B cell (primary cell): ENCODE measurements around the gene ZYG11A. TPM values are rescaled to one million over a fixed set of nuclear protein-coding genes. Genes with fewer than 3 reads are reported as not detected.

Source experiments
- ATAC-seq: fragments of 200-7000 bp; cut with Tn5 transposase; one replicate; pipeline ENCODE4 v1.10.0; 2021; ENCODE audit warnings: low read depth, mild to moderate bottlenecking, moderate number of reproducible peaks, moderate library complexity
- CTCF ChIA-PET: fragments of 350-600 bp; sonication (Branson Sonifier 250); formaldehyde crosslinking; loops from one replicate; lab custom pipeline; 2021; ENCODE audit warnings: antibody characterized with exemption, inconsistent platforms; lab: Charles Lee
- POLR2A ChIA-PET: fragments of 350-600 bp; sonication (Branson Sonifier 250); formaldehyde crosslinking; loops from one replicate; lab custom pipeline; 2021; ENCODE audit warnings: antibody characterized with exemption; lab: Charles Lee
- DNase-seq: peaks from one replicate; pipeline ENCODE4 v3.0.0; 2013
- H2AFZ ChIP-seq: 2 replicates; pipeline ENCODE4 v1.6.1; 2012; ENCODE audit warnings: mild to moderate bottlenecking, low read depth, low read length; ENCODE audit not compliant: insufficient read depth, poor library complexity, severe bottlenecking
- H3K27ac ChIP-seq, 2 donors: 1 replicate in 1 of 2; 2 replicates in 1 of 2; pipeline ENCODE4 v1.5.1; 2012 to 2013; ENCODE audit warnings: low read length in 2 of 2, mild to moderate bottlenecking in 2 of 2, moderate library complexity in 1 of 2
- H3K27me3 ChIP-seq, 4 experiments: fragments of 200-600 bp in 1 of 4; sonication (generic) in 1 of 4; replicated peaks in 1 of 4; 1 replicate in 2 of 4; 2 replicates in 2 of 4; pipeline versions ENCODE4 v1.6.1 to v1.7.0; 2013 to 2016; ENCODE audit warnings: low read length in 3 of 4, mild to moderate bottlenecking in 2 of 4, mixed read lengths in 1 of 4, moderate library complexity in 1 of 4; ENCODE audit not compliant: insufficient read depth in 4 of 4, control insufficient read depth in 3 of 4; ENCODE audit errors: control extremely low read depth in 1 of 4
- H3K36me3 ChIP-seq, 2 experiments: replicated peaks in 1 of 2; 1 replicate in 1 of 2; 2 replicates in 1 of 2; pipeline versions ENCODE4 v1.6.1 to v1.7.1; 2013; ENCODE audit warnings: low read length in 1 of 2; ENCODE audit not compliant: insufficient read depth in 2 of 2, control insufficient read depth in 1 of 2; ENCODE audit errors: control extremely low read depth in 1 of 2, extremely low read depth in 1 of 2
- H3K4me1 ChIP-seq, 2 donors: fragments of 200-600 bp in 1 of 2; sonication (generic) in 1 of 2; 1 replicate in 1 of 2; 2 replicates in 1 of 2; pipeline versions ENCODE4 v1.5.1 to v1.6.1; 2013 to 2017; ENCODE audit warnings: low read length in 2 of 2; ENCODE audit not compliant: control insufficient read depth in 2 of 2, insufficient read depth in 2 of 2
- H3K4me2 ChIP-seq: replicated peaks from 2 replicates; pipeline ENCODE3; 2012; ENCODE audit warnings: mild to moderate bottlenecking, low read depth, low read length; ENCODE audit not compliant: poor library complexity, severe bottlenecking
- H3K4me3 ChIP-seq, 5 experiments: fragments of 200-600 bp in 1 of 5; sonication (generic) in 1 of 5; 1 replicate in 3 of 5; 2 replicates in 2 of 5; pipeline versions ENCODE4 v1.5.1 to v1.7.0; 2011 to 2016; ENCODE audit warnings: low read length in 4 of 5, mild to moderate bottlenecking in 4 of 5, low read depth in 2 of 5, control low read depth in 1 of 5, moderate library complexity in 1 of 5; ENCODE audit not compliant: insufficient read depth in 1 of 5; ENCODE audit errors: control extremely low read depth in 1 of 5, extremely low read depth in 1 of 5
- H3K79me2 ChIP-seq: fragments of 200-600 bp; sonication (generic); one replicate; pipeline ENCODE4 v1.6.0; 2016; ENCODE audit warnings: low read length; ENCODE audit not compliant: control insufficient read depth, insufficient read depth
- H3K9ac ChIP-seq: fragments of 200-600 bp; sonication (generic); 2 replicates; pipeline ENCODE4 v1.6.1; 2017; ENCODE audit warnings: mild to moderate bottlenecking, low read length, moderate library complexity
- H3K9me3 ChIP-seq, 3 donors: one replicate each; pipeline versions ENCODE4 v1.6.1 to v1.7.1; 2013; ENCODE audit warnings: low read length in 2 of 3; ENCODE audit not compliant: control insufficient read depth in 2 of 3, insufficient read depth in 1 of 3; ENCODE audit errors: control extremely low read depth in 1 of 3
- H4K20me1 ChIP-seq: 2 replicates; pipeline ENCODE4 v1.6.0; 2012; ENCODE audit warnings: mild to moderate bottlenecking, low read length; ENCODE audit not compliant: insufficient read depth, control insufficient read depth, poor library complexity, severe bottlenecking
- H3K27ac Mint-ChIP-seq: one replicate; pipeline ENCODE4 v1.8.0; 2021; ENCODE audit warnings: mixed read lengths
- H3K27me3 Mint-ChIP-seq: one replicate; pipeline ENCODE4 v1.8.0; 2021; ENCODE audit warnings: mixed read lengths
- H3K4me1 Mint-ChIP-seq: one replicate; pipeline ENCODE4 v1.8.0; 2021; ENCODE audit warnings: mixed read lengths
- H3K4me3 Mint-ChIP-seq: one replicate; pipeline ENCODE4 v1.8.0; 2021; ENCODE audit warnings: mixed read lengths
- H3K9me3 Mint-ChIP-seq: one replicate; pipeline ENCODE4 v1.8.0; 2022; ENCODE audit warnings: mixed read lengths; ENCODE audit not compliant: insufficient read depth
- CTCF ChIP-seq: fragments of 200-600 bp; IDR thresholded peaks from one replicate; pipeline ENCODE4 v1.8.0; 2022; ENCODE audit warnings: antibody characterized with exemption, mild to moderate bottlenecking
- EZH2 ChIP-seq: IDR thresholded peaks from 2 replicates; pipeline ENCODE4 v1.6.1; 2012; ENCODE audit warnings: borderline replicate concordance, low read depth, mild to moderate bottlenecking, moderate library complexity, low read length; ENCODE audit not compliant: insufficient read depth, poor library complexity, severe bottlenecking
- WGBS: methylation state at CpG from one replicate; pipeline ENCODE4 v1.1.5; 2013; ENCODE audit warnings: missing lambda C conversion rate; ENCODE audit not compliant: insufficient coverage; 5-methylcytosine and 5-hydroxymethylcytosine counted together
- intact Hi-C: fragments of 100-400 bp; cut with micrococcal nuclease; formaldehyde crosslinking; loops from one replicate; pipeline ENCODE4 v1.10.0; 2022
- polyA plus RNA-seq: library from polyadenylated mRNA; depleted of rRNA; stranded (reverse); fragments of >200 nt; gene quantifications from 2 replicates; pipeline ENCODE4 v1.2.3, GENCODE V29; 2012
- total RNA-seq, 2 donors: library from RNA; stranded (reverse); fragments of 120-200 nt in 1 of 2; gene quantifications; 1 replicate in 1 of 2; 2 replicates in 1 of 2; pipeline versions ENCODE4 v1.2.3 to v1.2.4, GENCODE V29; 2013 to 2022

The ZYG11A gene
- total and polyA plus RNA-seq, 2 donors (not counting 1 experiment from before 2014, with no cell fraction given), result 0.24 to 1.5 TPM

- Histone ChIP-seq H3K27ac (no peak overlapping the region), H3K27me3 (no peaks in the 10 kb centered on the region), H4K20me1 (no peaks in the 10 kb centered on the region), H3K9ac (no peak overlapping the region), H3K79me2 (no peaks in the 10 kb centered on the region), H3K36me3 (peaks cover 0 to 3% of the 10 kb centered on the region in 2 experiments), H3K4me3 (no peak overlapping the region), H3K4me2 (no peak overlapping the region), H3K9me3 (peaks cover 0 to 1% (median 0%) of the 10 kb centered on the region in 3 donors), H3K4me1 (peaks cover under 1 to 2% of the 10 kb centered on the region in 2 donors), H2AFZ (no peak overlapping the region)
- ATAC-seq (no peak), DNase-seq (no peak)
- no peak overlapping the region for H3K27ac Mint-ChIP-seq
- ChIA-PET CTCF (no interaction called here), POLR2A (no interaction called here)
- H3K4me1 Mint-ChIP-seq, result peaks cover 11% of the 10 kb centered on the region
- TF ChIP-seq CTCF (no peak), EZH2 (no peak)
- WGBS, result 95% methylated on average over 6 of the region's 7 CpGs
- H3K4me3 Mint-ChIP-seq, result no peak overlapping the region
- intact Hi-C loops, result no loop called here
- no peaks in the 10 kb centered on the region for H3K27me3 Mint-ChIP-seq
- H3K9me3 Mint-ChIP-seq, result no peaks in the 10 kb centered on the region
These were observed 73.3 kb downstream of the ZYG11A start for GRCh38 chr1:52915855-52916220.

GRCh38 chr1:52916241-52916975 lies 73.8 kb downstream of the ZYG11A start:
- no peak overlapping the region for H3K27ac Mint-ChIP-seq

More at GRCh38 chr1:52916241-52916975, 73.8 kb downstream of the ZYG11A start:
- TF ChIP-seq EZH2 (no peak), CTCF (no peak)
- intact Hi-C loops, result no loop called here
- H3K4me3 ChIP-seq, result no peak overlapping the region
- ATAC-seq (no peak), DNase-seq (no peak)
- H2AFZ ChIP-seq, result no peak overlapping the region
- peaks cover 0 to 6% (median 0%) of the 10 kb centered on the region in 3 donors for H3K9me3 ChIP-seq
- H3K79me2 ChIP-seq, result no peaks in the 10 kb centered on the region
- 97% methylated on average over 8 of the region's 10 CpGs for WGBS
- no peaks in the 10 kb centered on the region for H4K20me1 ChIP-seq
- peaks cover 0 to 2% (median 0%) of the 10 kb centered on the region in 4 experiments for H3K27me3 ChIP-seq
- H3K4me1 Mint-ChIP-seq, result peaks cover 11% of the 10 kb centered on the region
- H3K4me3 Mint-ChIP-seq, result no peak overlapping the region
- no peaks in the 10 kb centered on the region for H3K9me3 Mint-ChIP-seq
- CTCF ChIA-PET, result no interaction called here
- no peak overlapping the region for H3K9ac ChIP-seq
- H3K27ac ChIP-seq, result no peak overlapping the region
- POLR2A ChIA-PET, result no interaction called here
- H3K36me3 ChIP-seq, result peaks cover 0 to 3% of the 10 kb centered on the region in 2 experiments
- no peaks in the 10 kb centered on the region for H3K27me3 Mint-ChIP-seq
- H3K4me2 ChIP-seq, result no peak overlapping the region
- peaks cover 5 to 8% of the 10 kb centered on the region in 2 donors for H3K4me1 ChIP-seq
